Putamen (tissue), 1 donor: ENCODE data around the gene TCEAL8.
"Not testable (repeated sequence)": the region's sequence is repeated elsewhere in the genome, so short reads cannot be mapped to it uniquely, and the experiment has no call there.

Experiments used
- DNase-seq: peaks from one replicate; pipeline ENCODE4 v3.0.0-alpha.2; 2016; ENCODE audit warnings: low spot score

The TCEAL8 gene

GRCh38 chrX:103254921-103255493 lies at the start of gene TCEAL8:
TCEAL8 (minus strand) TSS chrX:103255155; CDS start chrX:103253979, 1,176 bp downstream.
- DNase-seq, result peak; percentile 91

- DNase-seq, result no peak
Observed at GRCh38 chrX:103304705-103305104, 49.8 kb upstream of the TCEAL8 start.

GRCh38 chrX:103293118-103293517 lies 38.2 kb upstream of the TCEAL8 start:
- DNase-seq, result no peak

- DNase-seq, result no peak
Observed at GRCh38 chrX:103279624-103280023, 24.7 kb upstream of the TCEAL8 start.

- DNase-seq, result peak; percentile 47
Observed at GRCh38 chrX:103276581-103277002, 21.6 kb upstream of the TCEAL8 start, which contains the start of gene TCEAL5. TCEAL5 (minus strand) TSS chrX:103276750; CDS start chrX:103274563, 2,187 bp downstream.

GRCh38 chrX:103275947-103276567 lies 21.1 kb upstream of the TCEAL8 start:
- DNase-seq, result peak; percentile 1

- no peak for DNase-seq
Observed at GRCh38 chrX:103274284-103274683, 19.3 kb upstream of the TCEAL8 start.

GRCh38 chrX:103258275-103258674 lies 3.3 kb upstream of the TCEAL8 start:
- DNase-seq, result no peak

GRCh38 chrX:103256651-103257050 lies 1.7 kb upstream of the TCEAL8 start:
- no peak for DNase-seq

- peak; percentile 48 for DNase-seq
Observed at GRCh38 chrX:103254171-103254824, 657 bp downstream of the TCEAL8 start.

GRCh38 chrX:103253608-103254007 lies 1.3 kb downstream of the TCEAL8 start:
- DNase-seq, result peak; percentile 0

GRCh38 chrX:103250977-103251376 lies 4.0 kb downstream of the TCEAL8 start:
- no peak for DNase-seq

GRCh38 chrX:103249805-103250204 lies 5.2 kb downstream of the TCEAL8 start:
- DNase-seq, result no peak

GRCh38 chrX:103248553-103248952 lies 6.4 kb downstream of the TCEAL8 start:
- DNase-seq, result peak; percentile 4

GRCh38 chrX:103240155-103240554 lies 14.8 kb downstream of the TCEAL8 start:
- DNase-seq, result no peak

- no peak for DNase-seq
Observed at GRCh38 chrX:103236296-103236695, 18.7 kb downstream of the TCEAL8 start.

- not testable (repeated sequence) for DNase-seq
Observed at GRCh38 chrX:103235608-103236007, 19.3 kb downstream of the TCEAL8 start.

GRCh38 chrX:103234869-103235268 lies 20.1 kb downstream of the TCEAL8 start:
- DNase-seq, result no peak

GRCh38 chrX:103233263-103233662 lies 21.7 kb downstream of the TCEAL8 start:
- no peak for DNase-seq

- not testable (repeated sequence) for DNase-seq
Observed at GRCh38 chrX:103225918-103226317, 29.0 kb downstream of the TCEAL8 start.

GRCh38 chrX:103220511-103221323 lies 34.2 kb downstream of the TCEAL8 start:
- no peak for DNase-seq

GRCh38 chrX:103215425-103215991 lies 39.4 kb downstream of the TCEAL8 start:
- DNase-seq, result peak; percentile 34
